Activated effector memory CD4-positive, alpha-beta T cell treated with anti-CD3 and anti-CD28 coated beads, Interleukin-2, amount 50 U/mL, for 16 hours (primary cell): ENCODE measurements around the gene ATG2B.

Experiments used
- DNase-seq: peaks from one replicate; pipeline ENCODE4 v3.0.0-alpha.2; 2020

ATG2B gene

GRCh38 chr14:96268431-96269358 is 94.4 kb downstream of the ATG2B start:
- DNase-seq: no peak

- no peak for DNase-seq
These were observed 95.2 kb downstream of the ATG2B start for GRCh38 chr14:96267916-96268315.

GRCh38 chr14:96267336-96267735 is 95.8 kb downstream of the ATG2B start:
- DNase-seq: no peak

- no peak for DNase-seq
These were observed 97.6 kb downstream of the ATG2B start for GRCh38 chr14:96265383-96266095.

- no peak for DNase-seq
These were observed 98.3 kb downstream of the ATG2B start for GRCh38 chr14:96264853-96265252.

GRCh38 chr14:96264200-96264553 is 99.0 kb downstream of the ATG2B start:
- no peak for DNase-seq

GRCh38 chr14:96263347-96264199 is 99.6 kb downstream of the ATG2B start:
- no peak for DNase-seq

GRCh38 chr14:96261772-96262655 is 101.1 kb downstream of the ATG2B start:
- DNase-seq: no peak

GRCh38 chr14:96261053-96261452 is 102.1 kb downstream of the ATG2B start:
- no peak for DNase-seq

- no peak for DNase-seq
These were observed 102.8 kb downstream of the ATG2B start for GRCh38 chr14:96260341-96260821.

GRCh38 chr14:96257900-96258299 is 105.2 kb downstream of the ATG2B start:
- DNase-seq: no peak

GRCh38 chr14:96257056-96257455 is 106.1 kb downstream of the ATG2B start:
- DNase-seq: no peak

- no peak for DNase-seq
These were observed 106.7 kb downstream of the ATG2B start for GRCh38 chr14:96256407-96256806.

GRCh38 chr14:96255501-96256366 is 107.4 kb downstream of the ATG2B start, which contains the start of gene BDKRB1:
BDKRB1 (plus strand) TSS chr14:96256210; CDS start chr14:96263683, 7,473 bp downstream.
- DNase-seq: no peak

GRCh38 chr14:96254687-96255086 is 108.5 kb downstream of the ATG2B start:
- no peak for DNase-seq

- DNase-seq: no peak
These were observed 110.1 kb downstream of the ATG2B start for GRCh38 chr14:96252999-96253539.

- no peak for DNase-seq
These were observed 110.7 kb downstream of the ATG2B start for GRCh38 chr14:96252323-96252998.

- no peak for DNase-seq
These were observed 111.4 kb downstream of the ATG2B start for GRCh38 chr14:96251656-96252155.

- no peak for DNase-seq
These were observed 112.7 kb downstream of the ATG2B start for GRCh38 chr14:96250485-96250884.

GRCh38 chr14:96249029-96249428 is 114.1 kb downstream of the ATG2B start:
- no peak for DNase-seq
